ENCODE measurements around the gene ILKAP. TPM values are rescaled to one million over a fixed set of nuclear protein-coding genes. Genes with fewer than 3 reads are reported as not detected.

Gene ILKAP
- total RNA-seq, 1 experiment from 2014 or later, result 50.7 TPM

- no peak overlapping the region for H3K9ac ChIP-seq (ENCODE audit: low read length)
- H3K4me2 ChIP-seq (ENCODE audit: low read depth, low read length, poor library complexity, severe bottlenecking), result no peak overlapping the region
- no peak overlapping the region for H3K27ac ChIP-seq (ENCODE audit: low read length)
- no peak for DNase-seq
- no peaks in the 10 kb centered on the region for H3K27me3 ChIP-seq (ENCODE audit: low read length)
- no peaks in the 10 kb centered on the region for H3K79me2 ChIP-seq (ENCODE audit: low read length)
- H3K36me3 ChIP-seq (ENCODE audit: insufficient read depth, low read length), result no peaks in the 10 kb centered on the region
- H3K4me3 ChIP-seq (ENCODE audit: low read length), result no peak overlapping the region
- H4K20me1 ChIP-seq (ENCODE audit: insufficient read depth, low read depth, low read length), result no peaks in the 10 kb centered on the region
- H3K9me2 ChIP-seq (replicated peaks; ENCODE audit: insufficient read depth, low read length), result no peaks in the 10 kb centered on the region
- H3K9me3 ChIP-seq (ENCODE audit: low read length), result no peaks in the 10 kb centered on the region
- H3K4me1 ChIP-seq (ENCODE audit: low read length), result peaks cover 23% of the 10 kb centered on the region
- no peak overlapping the region for H2AFZ ChIP-seq (ENCODE audit: low read length)
Measured at GRCh38 chr2:238142382-238143205, 60.9 kb downstream of the ILKAP start.

GRCh38 chr2:238141541-238142318 lies 61.8 kb downstream of the ILKAP start:
- H3K9ac ChIP-seq (ENCODE audit: low read length), result no peak overlapping the region
- no peak overlapping the region for H3K4me3 ChIP-seq (ENCODE audit: low read length)
- no peaks in the 10 kb centered on the region for H3K27me3 ChIP-seq (ENCODE audit: low read length)
- H3K4me1 ChIP-seq (ENCODE audit: low read length), result peaks cover 16% of the 10 kb centered on the region
- H3K4me2 ChIP-seq (ENCODE audit: low read depth, low read length, poor library complexity, severe bottlenecking), result no peak overlapping the region
- H4K20me1 ChIP-seq (ENCODE audit: insufficient read depth, low read depth, low read length), result no peaks in the 10 kb centered on the region
- no peaks in the 10 kb centered on the region for H3K9me2 ChIP-seq (replicated peaks; ENCODE audit: insufficient read depth, low read length)
- no peaks in the 10 kb centered on the region for H3K79me2 ChIP-seq (ENCODE audit: low read length)
- peak; percentile 50 for DNase-seq
- no peak overlapping the region for H2AFZ ChIP-seq (ENCODE audit: low read length)
- no peaks in the 10 kb centered on the region for H3K36me3 ChIP-seq (ENCODE audit: insufficient read depth, low read length)
- H3K27ac ChIP-seq (ENCODE audit: low read length), result no peak overlapping the region
- no peaks in the 10 kb centered on the region for H3K9me3 ChIP-seq (ENCODE audit: low read length)

GRCh38 chr2:238140721-238141540 lies 62.6 kb downstream of the ILKAP start:
- Histone ChIP-seq H4K20me1 (ENCODE audit: insufficient read depth, low read depth, low read length) (no peaks in the 10 kb centered on the region), H3K36me3 (ENCODE audit: insufficient read depth, low read length) (no peaks in the 10 kb centered on the region), H3K4me3 (ENCODE audit: low read length) (no peak overlapping the region), H3K9me3 (ENCODE audit: low read length) (no peaks in the 10 kb centered on the region), H3K27ac (ENCODE audit: low read length) (no peak overlapping the region), H2AFZ (ENCODE audit: low read length) (no peak overlapping the region), H3K79me2 (ENCODE audit: low read length) (no peaks in the 10 kb centered on the region), H3K4me2 (ENCODE audit: low read depth, low read length, poor library complexity, severe bottlenecking) (no peak overlapping the region), H3K4me1 (ENCODE audit: low read length) (peaks cover 16% of the 10 kb centered on the region), H3K27me3 (ENCODE audit: low read length) (no peaks in the 10 kb centered on the region), H3K9me2 (replicated peaks; ENCODE audit: insufficient read depth, low read length) (no peaks in the 10 kb centered on the region), H3K9ac (ENCODE audit: low read length) (no peak overlapping the region)
- no peak for DNase-seq

- Histone ChIP-seq H3K9me3 (ENCODE audit: low read length) (no peaks in the 10 kb centered on the region), H3K9me2 (replicated peaks; ENCODE audit: insufficient read depth, low read length) (no peaks in the 10 kb centered on the region), H4K20me1 (ENCODE audit: insufficient read depth, low read depth, low read length) (no peaks in the 10 kb centered on the region), H3K36me3 (ENCODE audit: insufficient read depth, low read length) (no peaks in the 10 kb centered on the region), H3K27ac (ENCODE audit: low read length) (no peak overlapping the region), H3K9ac (ENCODE audit: low read length) (no peak overlapping the region), H2AFZ (ENCODE audit: low read length) (no peak overlapping the region), H3K4me3 (ENCODE audit: low read length) (no peak overlapping the region), H3K79me2 (ENCODE audit: low read length) (no peaks in the 10 kb centered on the region), H3K4me1 (ENCODE audit: low read length) (peaks cover 16% of the 10 kb centered on the region), H3K27me3 (ENCODE audit: low read length) (no peaks in the 10 kb centered on the region), H3K4me2 (ENCODE audit: low read depth, low read length, poor library complexity, severe bottlenecking) (no peak overlapping the region)
- DNase-seq, result no peak
Measured at GRCh38 chr2:238140040-238140439, 63.5 kb downstream of the ILKAP start.

GRCh38 chr2:238139196-238140039 lies 64.1 kb downstream of the ILKAP start:
- Histone ChIP-seq H3K4me3 (ENCODE audit: low read length) (peak overlapping the region; percentile 38; the same call in 1 of the 2 replicates), H3K27ac (ENCODE audit: low read length) (no peak overlapping the region), H3K27me3 (ENCODE audit: low read length) (no peaks in the 10 kb centered on the region), H3K4me1 (ENCODE audit: low read length) (peaks cover 16% of the 10 kb centered on the region), H4K20me1 (ENCODE audit: insufficient read depth, low read depth, low read length) (no peaks in the 10 kb centered on the region), H3K9ac (ENCODE audit: low read length) (peak overlapping the region; percentile 14; the same call in 1 of the 2 replicates), H3K9me3 (ENCODE audit: low read length) (no peaks in the 10 kb centered on the region), H3K79me2 (ENCODE audit: low read length) (no peaks in the 10 kb centered on the region), H3K4me2 (ENCODE audit: low read depth, low read length, poor library complexity, severe bottlenecking) (peak overlapping the region; percentile 60), H3K9me2 (replicated peaks; ENCODE audit: insufficient read depth, low read length) (no peaks in the 10 kb centered on the region), H3K36me3 (ENCODE audit: insufficient read depth, low read length) (no peaks in the 10 kb centered on the region), H2AFZ (ENCODE audit: low read length) (no peak overlapping the region)
- peak; percentile 84 for DNase-seq

GRCh38 chr2:238138331-238139195 lies 64.9 kb downstream of the ILKAP start, which contains the start of gene KLHL30:
KLHL30 (plus strand) TSS chr2:238138668; CDS start chr2:238140755, 2,087 bp downstream.
- no peaks in the 10 kb centered on the region for H3K9me3 ChIP-seq (ENCODE audit: low read length)
- peak within 1 kb of the TSS; percentile 60 for H3K4me2 ChIP-seq (ENCODE audit: low read depth, low read length, poor library complexity, severe bottlenecking)
- no peaks in the 10 kb centered on the region for H4K20me1 ChIP-seq (ENCODE audit: insufficient read depth, low read depth, low read length)
- H2AFZ ChIP-seq (ENCODE audit: low read length), result no peak within 1 kb of the TSS
- H3K27me3 ChIP-seq (ENCODE audit: low read length), result no peaks in the 10 kb centered on the region
- H3K4me1 ChIP-seq (ENCODE audit: low read length), result peaks cover 16% of the 10 kb centered on the region
- H3K79me2 ChIP-seq (ENCODE audit: low read length), result no peaks in the 10 kb centered on the region
- H3K36me3 ChIP-seq (ENCODE audit: insufficient read depth, low read length), result no peaks in the 10 kb centered on the region
- peak within 1 kb of the TSS; percentile 14; the same call in 1 of the 2 replicates for H3K9ac ChIP-seq (ENCODE audit: low read length)
- no peak within 1 kb of the TSS for H3K27ac ChIP-seq (ENCODE audit: low read length)
- H3K4me3 ChIP-seq (ENCODE audit: low read length), result peak within 1 kb of the TSS; percentile 38; the same call in 1 of the 2 replicates
- DNase-seq, result no peak
- no peaks in the 10 kb centered on the region for H3K9me2 ChIP-seq (replicated peaks; ENCODE audit: insufficient read depth, low read length)

- H3K9me2 ChIP-seq (replicated peaks; ENCODE audit: insufficient read depth, low read length), result no peaks in the 10 kb centered on the region
- peaks cover 16% of the 10 kb centered on the region for H3K4me1 ChIP-seq (ENCODE audit: low read length)
- DNase-seq, result no peak
- H3K27ac ChIP-seq (ENCODE audit: low read length), result no peak overlapping the region
- H3K9ac ChIP-seq (ENCODE audit: low read length), result no peak overlapping the region
- H3K9me3 ChIP-seq (ENCODE audit: low read length), result no peaks in the 10 kb centered on the region
- H3K27me3 ChIP-seq (ENCODE audit: low read length), result no peaks in the 10 kb centered on the region
- no peaks in the 10 kb centered on the region for H3K79me2 ChIP-seq (ENCODE audit: low read length)
- H4K20me1 ChIP-seq (ENCODE audit: insufficient read depth, low read depth, low read length), result no peaks in the 10 kb centered on the region
- no peak overlapping the region for H2AFZ ChIP-seq (ENCODE audit: low read length)
- H3K4me3 ChIP-seq (ENCODE audit: low read length), result no peak overlapping the region
- H3K4me2 ChIP-seq (ENCODE audit: low read depth, low read length, poor library complexity, severe bottlenecking), result no peak overlapping the region
- H3K36me3 ChIP-seq (ENCODE audit: insufficient read depth, low read length), result no peaks in the 10 kb centered on the region
Measured at GRCh38 chr2:238137885-238138284, 65.6 kb downstream of the ILKAP start.
